Measurements from ENCODE around the gene ASTE1. TPM values are rescaled to one million over a fixed set of nuclear protein-coding genes. Genes with fewer than 3 reads are reported as not detected.

ASTE1 gene
- polyA plus RNA-seq, 1 donor = 15.0 TPM

Other genes starting within 250 kb of the ASTE1 start
- 158 TPM for gene ATP2C1, start 132.7 kb downstream of the ASTE1 start, polyA plus RNA-seq (ENCODE audit: insufficient read length)
- 24.3 TPM for gene NEK11, start 52 bp upstream of the ASTE1 start, polyA plus RNA-seq (ENCODE audit: insufficient read length)